HepG2 (cell line): Measurements from ENCODE around the gene DDAH1. TPM values are rescaled to one million over a fixed set of nuclear protein-coding genes. Genes with fewer than 3 reads are reported as not detected.

Source experiments
- ATAC-seq: fragments of 200-7000 bp; cut with Tn5 transposase; 3 replicates; pipeline ENCODE4 v1.9.1; 2020; ENCODE audit warnings: mild to moderate bottlenecking, moderate library complexity
- BruUV-seq: library from RNA; stranded (reverse); fragments of 400-500 nt; replicated peaks from 2 replicates; lab custom pipeline; 2021; lab: Mats Ljungman, UMichigan
- CTCF ChIA-PET: fragments of 300-600 bp; formaldehyde crosslinking; extraction: SDS; loops from one replicate; lab custom pipeline; 2021; ENCODE audit warnings: low total read pairs, inconsistent platforms, low intra/inter-chr PET ratio; lab: Yijun Ruan, JAX
- POLR2A ChIA-PET: fragments of 350-600 bp; sonication (Branson Sonifier 250); formaldehyde crosslinking; loops from one replicate; lab custom pipeline; 2020; ENCODE audit warnings: antibody characterized with exemption, inconsistent platforms; lab: Yijun Ruan, JAX
- DNase-seq: peaks from one replicate; pipeline ENCODE4 v3.0.0-alpha.2; 2015; ENCODE audit warnings: low spot score
- FAIRE-seq: peaks from 3 replicates; lab custom pipeline; 2011; peaks lifted over from hg19 to GRCh38; lab: Jason Lieb, UNC
- H2AFZ ChIP-seq: one replicate; pipeline ENCODE4 v1.6.1; 2011; ENCODE audit warnings: low read length, inconsistent platforms
- H3K27ac ChIP-seq: fragments of 300-600 bp; 3 replicates; pipeline ENCODE4 v1.8.0; 2011; ENCODE audit warnings: mixed run types, mild to moderate bottlenecking, mixed read lengths, low read length, inconsistent platforms; ENCODE audit not compliant: insufficient read depth; ENCODE audit errors: extremely low read length
- H3K27me3 ChIP-seq, 2 experiments: fragments of 200-600 bp in 1 of 2; 2 replicates in 1 of 2; 3 replicates in 1 of 2; pipeline versions ENCODE4 v1.6.0 to v1.8.0; 2011; ENCODE audit warnings: low read length in 2 of 2, mild to moderate bottlenecking in 2 of 2, moderate library complexity in 2 of 2, inconsistent platforms in 1 of 2; ENCODE audit not compliant: insufficient read depth in 2 of 2, control insufficient read depth in 1 of 2
- H3K36me3 ChIP-seq, 2 experiments: fragments of 200-600 bp in 1 of 2; replicated peaks in 1 of 2; 2 replicates in 1 of 2; 3 replicates in 1 of 2; pipeline versions ENCODE4 v1.5.1 to v1.8.0; 2011; ENCODE audit warnings: low read length in 2 of 2, inconsistent platforms in 1 of 2; ENCODE audit not compliant: insufficient read depth in 2 of 2, control insufficient read depth in 1 of 2
- H3K4me1 ChIP-seq: 2 replicates; pipeline ENCODE4 v1.5.1; 2012; ENCODE audit warnings: low read length, inconsistent platforms; ENCODE audit not compliant: insufficient read depth
- H3K4me2 ChIP-seq: 2 replicates; pipeline ENCODE4 v1.6.0; 2011; ENCODE audit warnings: low read depth, low read length, inconsistent platforms
- H3K4me3 ChIP-seq, 3 experiments: fragments of 200-600 bp in 1 of 3; sonication (generic), shearing (Covaris generic) in 1 of 3; replicated peaks in 1 of 3; 2 replicates each; pipeline ENCODE4 v1.5.1; 2011 to 2016; ENCODE audit warnings: low read length in 3 of 3, inconsistent platforms in 2 of 3, low read depth in 2 of 3, mild to moderate bottlenecking in 2 of 3, control low read depth in 1 of 3, mixed read lengths in 1 of 3; ENCODE audit not compliant: insufficient read depth in 1 of 3
- H3K79me2 ChIP-seq: one replicate; pipeline ENCODE4 v1.6.1; 2011; ENCODE audit warnings: low read length, inconsistent platforms; ENCODE audit not compliant: insufficient read depth
- H3K9ac ChIP-seq: 2 replicates; pipeline ENCODE4 v1.6.0; 2011; ENCODE audit warnings: mild to moderate bottlenecking, low read depth, low read length, inconsistent platforms; ENCODE audit not compliant: insufficient read depth
- H3K9me3 ChIP-seq: 2 replicates; pipeline ENCODE4 v1.5.1; 2012; ENCODE audit warnings: mild to moderate bottlenecking, low read length
- H4K20me1 ChIP-seq: 2 replicates; pipeline ENCODE4 v1.6.0; 2011; ENCODE audit warnings: inconsistent platforms, mild to moderate bottlenecking, low read length, moderate library complexity; ENCODE audit not compliant: insufficient read depth
- ELF4 ChIP-seq: sonication (generic); formaldehyde crosslinking; IDR thresholded peaks from 2 replicates; pipeline ENCODE4 v1.5.0; 2020; ENCODE audit warnings: missing genetic modification reagents, mild to moderate bottlenecking, moderate library complexity, borderline replicate concordance
- GATA4 ChIP-seq: sonication (generic); IDR thresholded peaks from 2 replicates; pipeline ENCODE4 v1.6.1; 2016; ENCODE audit warnings: antibody characterized with exemption, low read depth, borderline replicate concordance
- HOXA5 ChIP-seq: sonication (generic); formaldehyde crosslinking; IDR thresholded peaks from 2 replicates; pipeline ENCODE4 v1.4.0; 2020; ENCODE audit warnings: missing genetic modification reagents
- ISL2 ChIP-seq: sonication (generic); formaldehyde crosslinking; IDR thresholded peaks from 2 replicates; pipeline ENCODE4 v1.5.0; 2020; ENCODE audit warnings: missing genetic modification reagents
- KLF12 ChIP-seq: sonication (generic); formaldehyde crosslinking; IDR thresholded peaks from 2 replicates; pipeline ENCODE4 v1.4.0; 2020; ENCODE audit warnings: missing genetic modification reagents, borderline replicate concordance
- NONO ChIP-seq, 2 experiments: fragments of 450-650 bp in 1 of 2; sonication (generic) in 1 of 2; formaldehyde crosslinking in 1 of 2; IDR thresholded peaks in 1 of 2; conservative IDR thresholded peaks in 1 of 2; 2 replicates each; pipeline versions ENCODE4 v1.6.1 to v1.8.0; 2017 to 2022; ENCODE audit warnings: mild to moderate bottlenecking in 1 of 2, missing genetic modification reagents in 1 of 2, moderate library complexity in 1 of 2
- RBM39 ChIP-seq: fragments of 200-400 bp; formaldehyde crosslinking; IDR thresholded peaks from one replicate; pipeline ENCODE4 v1.6.1; 2018; ENCODE audit warnings: antibody characterized with exemption, mild to moderate bottlenecking, low read depth, low read length; ENCODE audit not compliant: poor library complexity, severe bottlenecking
- REXO4 ChIP-seq: sonication (generic); formaldehyde crosslinking; IDR thresholded peaks from 2 replicates; pipeline ENCODE4 v1.8.0; 2022; ENCODE audit warnings: missing genetic modification reagents, mild to moderate bottlenecking, borderline replicate concordance
- ZBTB2 ChIP-seq: sonication (generic); formaldehyde crosslinking; IDR thresholded peaks from 2 replicates; pipeline ENCODE4 v1.8.0; 2022; ENCODE audit warnings: low read depth, missing genetic modification reagents
- ZFP41 ChIP-seq: sonication (generic); formaldehyde crosslinking; IDR thresholded peaks from 2 replicates; pipeline ENCODE4 v1.4.0; 2020; ENCODE audit warnings: mild to moderate bottlenecking, missing genetic modification reagents, borderline replicate concordance
- ZNF24 ChIP-seq: fragments of 450-650 bp; IDR thresholded peaks from 2 replicates; pipeline ENCODE4 v1.6.1; 2017; ENCODE audit warnings: antibody characterized with exemption, mild to moderate bottlenecking
- ZNF704 ChIP-seq: sonication (generic); formaldehyde crosslinking; IDR thresholded peaks from 2 replicates; pipeline ENCODE4 v1.8.1; 2023; ENCODE audit warnings: mild to moderate bottlenecking, inconsistent platforms, moderate library complexity, missing genetic modification reagents, borderline replicate concordance
- ZNF709 ChIP-seq: sonication (generic); formaldehyde crosslinking; IDR thresholded peaks from 2 replicates; pipeline ENCODE4 v1.5.0; 2020; ENCODE audit warnings: mild to moderate bottlenecking, missing genetic modification reagents
- ZNF747 ChIP-seq: sonication (generic); formaldehyde crosslinking; IDR thresholded peaks from 2 replicates; pipeline ENCODE4 v1.8.1; 2023; ENCODE audit warnings: missing genetic modification reagents, mild to moderate bottlenecking, borderline replicate concordance
- ZNF766 ChIP-seq: sonication (generic); formaldehyde crosslinking; IDR thresholded peaks from 2 replicates; pipeline ENCODE4 v1.5.0; 2020; ENCODE audit warnings: missing genetic modification reagents, borderline replicate concordance
- ZNF777 ChIP-seq: sonication (generic); formaldehyde crosslinking; IDR thresholded peaks from 2 replicates; pipeline ENCODE4 v1.4.0; 2020; ENCODE audit warnings: missing genetic modification reagents
- ZSCAN29 ChIP-seq: sonication (generic); formaldehyde crosslinking; conservative IDR thresholded peaks from 2 replicates; pipeline ENCODE4 v1.4.0; 2020; ENCODE audit warnings: mild to moderate bottlenecking, missing genetic modification reagents
- WGBS: methylation state at CpG from one replicate; pipeline ENCODE4 v1.1.6; 2017; ENCODE audit warnings: low lambda C conversion rate; 5-methylcytosine and 5-hydroxymethylcytosine counted together
- in situ Hi-C: cut with HindIII; loops from 2 replicates; pipeline ENCODE4 v1.10.0; 2017; ENCODE audit warnings: low pct_unique_long_range_greater_than_20kb; ENCODE audit not compliant: extremely low pct_ligation_motif_present
- intact Hi-C: fragments of 100-400 bp; cut with micrococcal nuclease; formaldehyde crosslinking; loops from one replicate; pipeline ENCODE4 v1.10.0; 2022; ENCODE audit not compliant: unreplicated experiment
- polyA plus RNA-seq, 8 experiments: library from polyadenylated mRNA; depleted of rRNA in 3 of 8; stranded (reverse) in 7 of 8; unstranded in 1 of 8; fragments of >200 nt; fragmentation: Illumina TruSeq in 4 of 8; extraction: Trizol in 4 of 8; gene quantifications; 2 replicates each; pipeline versions ENCODE4 v1.2.1 to v1.2.3, GENCODE V29; 2011 to 2016; ENCODE audit warnings: low read depth in 4 of 8, missing spikeins in 1 of 8, mixed read lengths in 1 of 8; ENCODE audit not compliant: insufficient read depth in 1 of 8
- total RNA-seq, 5 experiments: library from RNA; depleted of rRNA; stranded (reverse); fragments of >200 nt; fragmentation: Illumina TruSeq; extraction: Trizol; gene quantifications; 2 replicates each; pipeline ENCODE4 v1.2.3, GENCODE V29; 2016; ENCODE audit warnings: low read depth in 1 of 5

Gene DDAH1
- total and polyA plus RNA-seq, 2 of the 13 experiments (the other 11 are each of a cell fraction or from before 2014, with no cell fraction given): 39.7 to 64.4 TPM

- no peak overlapping the region for H2AFZ ChIP-seq
- ChIA-PET CTCF (no interaction called here), POLR2A (no interaction called here)
- peaks cover 10 to 24% of the 10 kb centered on the region in 2 experiments for H3K36me3 ChIP-seq
- H3K4me1 ChIP-seq: peaks cover 38% of the 10 kb centered on the region
- BruUV-seq: no TSS peak
- H3K9ac ChIP-seq: no peak overlapping the region
- no peak overlapping the region for H3K4me3 ChIP-seq
- WGBS: 99% methylated on average over 5 of the region's 5 CpGs
- no peak for DNase-seq
- H3K9me3 ChIP-seq: no peaks in the 10 kb centered on the region
- no peak for TF ChIP-seq ZNF709
- no peak for TF ChIP-seq ELF4 (CRISPR knock-in tag)
- TF ChIP-seq, all 625 proteins: peak for 0
- no peak overlapping the region for H3K27ac ChIP-seq
- H3K79me2 ChIP-seq: no peaks in the 10 kb centered on the region
- ATAC-seq (no peak), FAIRE-seq (no peak)
- intact Hi-C loops: no loop called here
- in situ Hi-C loops: loop anchor here (10.0 kb wide), 1 partner anchor 141 kb away; the partner anchor contains the start of gene DDAH1
- H3K4me2 ChIP-seq: no peak overlapping the region
- H3K27me3 ChIP-seq: no peaks in the 10 kb centered on the region
- no peaks in the 10 kb centered on the region for H4K20me1 ChIP-seq
These were observed 141.2 kb downstream of the DDAH1 start for GRCh38 chr1:85323770-85324169.

- in situ Hi-C loops: loop anchor here (10.0 kb wide), 1 partner anchor 142 kb away; the partner anchor contains the start of gene DDAH1
- ATAC-seq: no peak
- Histone ChIP-seq H4K20me1 (no peaks in the 10 kb centered on the region), H3K9me3 (no peaks in the 10 kb centered on the region), H3K27me3 (no peaks in the 10 kb centered on the region), H3K4me1 (peaks cover 27% of the 10 kb centered on the region), H3K4me3 (no peak overlapping the region), H3K9ac (no peak overlapping the region), H3K27ac (no peak overlapping the region), H3K36me3 (peaks cover 10 to 24% of the 10 kb centered on the region in 2 experiments), H3K4me2 (no peak overlapping the region), H3K79me2 (no peaks in the 10 kb centered on the region), H2AFZ (no peak overlapping the region)
- 96% methylated on average over 2 of the region's 2 CpGs for WGBS
- ChIA-PET CTCF (no interaction called here), POLR2A (no interaction called here)
- no TSS peak for BruUV-seq
- intact Hi-C loops: no loop called here
- DNase-seq: no peak
- FAIRE-seq: no peak
- TF ChIP-seq NONO (IDR thresholded peaks at IDR 0.05) (no peak), NONO (CRISPR knock-in tag; conservative IDR thresholded peaks at IDR 0.05) (no peak), GATA4 (no peak), ZSCAN29 (no peak), ZNF747 (CRISPR knock-in tag) (no peak), REXO4 (no peak), RBM39 (no peak), KLF12 (no peak), ZNF704 (CRISPR knock-in tag) (no peak), ZFP41 (no peak), ZNF24 (no peak), ZNF777 (CRISPR knock-in tag) (no peak), HOXA5 (CRISPR knock-in tag) (no peak), ZBTB2 (no peak), ZNF766 (no peak), ISL2 (CRISPR knock-in tag) (no peak)
These were observed 142.3 kb downstream of the DDAH1 start for GRCh38 chr1:85322655-85323054.
